Measurements from ENCODE around the gene IL15.
"Not testable (repeated sequence)": the region's sequence is repeated elsewhere in the genome, so short reads cannot be mapped to it uniquely, and the experiment has no call there.

IL15 gene

GRCh38 chr4:141636082-141636770, at the start of gene IL15:
Gene IL15, plus strand, starts transcription at chr4:141636583. Its CDS starts 82,882 bp downstream, at chr4:141719465.
- DNase-seq (ENCODE audit: low spot score): peak; percentile 5

GRCh38 chr4:141587897-141588296, 48.5 kb upstream of the IL15 start:
- no peak for DNase-seq (ENCODE audit: low spot score)

- no peak for DNase-seq (ENCODE audit: low spot score)
These were observed 40.9 kb upstream of the IL15 start for GRCh38 chr4:141595531-141595930.

- no peak for DNase-seq (ENCODE audit: low spot score)
These were observed 36.5 kb upstream of the IL15 start for GRCh38 chr4:141599853-141600252.

- DNase-seq (ENCODE audit: low spot score): not testable (repeated sequence)
These were observed 31.7 kb upstream of the IL15 start for GRCh38 chr4:141604683-141605082.

GRCh38 chr4:141605425-141605856, 30.9 kb upstream of the IL15 start:
- no peak for DNase-seq (ENCODE audit: low spot score)

GRCh38 chr4:141609243-141609642, 27.1 kb upstream of the IL15 start:
- no peak for DNase-seq (ENCODE audit: low spot score)

- no peak for DNase-seq (ENCODE audit: low spot score)
These were observed 26.0 kb upstream of the IL15 start for GRCh38 chr4:141610365-141610764.

GRCh38 chr4:141614878-141615586, 21.4 kb upstream of the IL15 start:
- DNase-seq (ENCODE audit: low spot score): no peak

- not testable (repeated sequence) for DNase-seq (ENCODE audit: low spot score)
These were observed 20.8 kb upstream of the IL15 start for GRCh38 chr4:141615587-141615918.

GRCh38 chr4:141620715-141621114, 15.7 kb upstream of the IL15 start:
- DNase-seq (ENCODE audit: low spot score): no peak

- no peak for DNase-seq (ENCODE audit: low spot score)
These were observed 11.4 kb upstream of the IL15 start for GRCh38 chr4:141625023-141625422.

GRCh38 chr4:141630854-141631253, 5.5 kb upstream of the IL15 start:
- DNase-seq (ENCODE audit: low spot score): no peak

- DNase-seq (ENCODE audit: low spot score): no peak
These were observed 674 bp upstream of the IL15 start for GRCh38 chr4:141635736-141636081.

- no peak for DNase-seq (ENCODE audit: low spot score)
These were observed 533 bp downstream of the IL15 start for GRCh38 chr4:141636771-141637460.

- DNase-seq (ENCODE audit: low spot score): no peak
These were observed 1.2 kb downstream of the IL15 start for GRCh38 chr4:141637565-141637964.

GRCh38 chr4:141638230-141638629, 1.8 kb downstream of the IL15 start:
- no peak for DNase-seq (ENCODE audit: low spot score)

GRCh38 chr4:141640696-141641095, 4.3 kb downstream of the IL15 start:
- no peak for DNase-seq (ENCODE audit: low spot score)

- no peak for DNase-seq (ENCODE audit: low spot score)
These were observed 5.7 kb downstream of the IL15 start for GRCh38 chr4:141642063-141642462.

GRCh38 chr4:141642711-141643110, 6.3 kb downstream of the IL15 start:
- no peak for DNase-seq (ENCODE audit: low spot score)

- no peak for DNase-seq (ENCODE audit: low spot score)
These were observed 7.2 kb downstream of the IL15 start for GRCh38 chr4:141643557-141643956.

- no peak for DNase-seq (ENCODE audit: low spot score)
These were observed 9.4 kb downstream of the IL15 start for GRCh38 chr4:141645611-141646340.

- no peak for DNase-seq (ENCODE audit: low spot score)
These were observed 10.6 kb downstream of the IL15 start for GRCh38 chr4:141646969-141647368.
